ENCODE data around the gene TOMM5.

TOMM5 gene

GRCh38 chr9:37551468-37551867, 40.9 kb downstream of the TOMM5 start:
- Histone ChIP-seq H3K9me3 (ENCODE audit: control insufficient read depth, insufficient read depth, low read length) (no peaks in the 10 kb centered on the region), H3K9me2 (replicated peaks; ENCODE audit: control insufficient read depth, low read length) (no peaks in the 10 kb centered on the region), H3K36me3 (ENCODE audit: control insufficient read depth, low read length) (no peaks in the 10 kb centered on the region), H3K79me2 (ENCODE audit: control insufficient read depth, low read length) (no peaks in the 10 kb centered on the region), H3K4me1 (ENCODE audit: control insufficient read depth, low read length) (peaks cover 8% of the 10 kb centered on the region), H4K20me1 (ENCODE audit: control insufficient read depth, insufficient read depth, low read depth, low read length) (no peaks in the 10 kb centered on the region), H3K27ac (ENCODE audit: low read depth, low read length) (no peak overlapping the region), H3K4me2 (ENCODE audit: low read length) (no peak overlapping the region), H3F3A (ENCODE audit: control insufficient read depth, insufficient read depth) (no peaks in the 10 kb centered on the region), H3K27me3 (ENCODE audit: control insufficient read depth, low read length) (no peaks in the 10 kb centered on the region), H3K4me3 (ENCODE audit: low read length) (no peak overlapping the region)
- no peak for TF ChIP-seq EZH2phosphoT487 (IDR thresholded peaks at IDR 0.05; ENCODE audit: borderline replicate concordance, low read length)
- TF ChIP-seq CTCF (IDR thresholded peaks at IDR 0.05; ENCODE audit: low read depth, low read length, poor library complexity, severe bottlenecking) = no peak

GRCh38 chr9:37550781-37551180, 41.6 kb downstream of the TOMM5 start:
- H3K27me3 ChIP-seq (ENCODE audit: control insufficient read depth, low read length) = no peaks in the 10 kb centered on the region

GRCh38 chr9:37549527-37549926, 42.9 kb downstream of the TOMM5 start:
- no peaks in the 10 kb centered on the region for H3K9me3 ChIP-seq (ENCODE audit: control insufficient read depth, insufficient read depth, low read length)
- no peak for TF ChIP-seq EZH2phosphoT487 (IDR thresholded peaks at IDR 0.05; ENCODE audit: borderline replicate concordance, low read length)
- no peak for TF ChIP-seq CTCF (IDR thresholded peaks at IDR 0.05; ENCODE audit: low read depth, low read length, poor library complexity, severe bottlenecking)
- no peak overlapping the region for H3K4me2 ChIP-seq (ENCODE audit: low read length)
- H3K9me2 ChIP-seq (replicated peaks; ENCODE audit: control insufficient read depth, low read length) = no peaks in the 10 kb centered on the region
- no peak overlapping the region for H3K27ac ChIP-seq (ENCODE audit: low read depth, low read length)
- H3K4me3 ChIP-seq (ENCODE audit: low read length) = no peak overlapping the region
- H4K20me1 ChIP-seq (ENCODE audit: control insufficient read depth, insufficient read depth, low read depth, low read length) = no peaks in the 10 kb centered on the region
- H3K36me3 ChIP-seq (ENCODE audit: control insufficient read depth, low read length) = no peaks in the 10 kb centered on the region
- no peaks in the 10 kb centered on the region for H3K27me3 ChIP-seq (ENCODE audit: control insufficient read depth, low read length)
- H3F3A ChIP-seq (ENCODE audit: control insufficient read depth, insufficient read depth) = no peaks in the 10 kb centered on the region
- H3K4me1 ChIP-seq (ENCODE audit: control insufficient read depth, low read length) = peaks cover 8% of the 10 kb centered on the region
- no peaks in the 10 kb centered on the region for H3K79me2 ChIP-seq (ENCODE audit: control insufficient read depth, low read length)

More at GRCh38 chr9:37550781-37551180, 41.6 kb downstream of the TOMM5 start:
- H3K4me2 ChIP-seq (ENCODE audit: low read length) = no peak overlapping the region
- H3K9me2 ChIP-seq (replicated peaks; ENCODE audit: control insufficient read depth, low read length) = no peaks in the 10 kb centered on the region
- no peaks in the 10 kb centered on the region for H3K36me3 ChIP-seq (ENCODE audit: control insufficient read depth, low read length)
- H3K27ac ChIP-seq (ENCODE audit: low read depth, low read length) = no peak overlapping the region
- H3K4me1 ChIP-seq (ENCODE audit: control insufficient read depth, low read length) = peaks cover 8% of the 10 kb centered on the region
- TF ChIP-seq CTCF (IDR thresholded peaks at IDR 0.05; ENCODE audit: low read depth, low read length, poor library complexity, severe bottlenecking) (no peak), EZH2phosphoT487 (IDR thresholded peaks at IDR 0.05; ENCODE audit: borderline replicate concordance, low read length) (no peak)
- H4K20me1 ChIP-seq (ENCODE audit: control insufficient read depth, insufficient read depth, low read depth, low read length) = no peaks in the 10 kb centered on the region
- no peak overlapping the region for H3K4me3 ChIP-seq (ENCODE audit: low read length)
- no peaks in the 10 kb centered on the region for H3K79me2 ChIP-seq (ENCODE audit: control insufficient read depth, low read length)
- H3K9me3 ChIP-seq (ENCODE audit: control insufficient read depth, insufficient read depth, low read length) = no peaks in the 10 kb centered on the region
- no peaks in the 10 kb centered on the region for H3F3A ChIP-seq (ENCODE audit: control insufficient read depth, insufficient read depth)
